NCI-H1105 treated with DMSO at 0.1 percent for 48 hours (cell line): ENCODE measurements around the gene LSM4.

Experiments
- DNase-seq: peaks from one replicate; lab custom pipeline; 2025; lab: John Stamatoyannopoulos, UW

Gene LSM4

GRCh38 chr19:18274781-18275356 lies 48.0 kb downstream of the LSM4 start:
- DNase-seq: no peak

- no peak for DNase-seq
Measured at GRCh38 chr19:18274219-18274780, 48.6 kb downstream of the LSM4 start, which contains the start of gene IQCN. Gene IQCN, minus strand, starts transcription at chr19:18274452. Its CDS starts 4,974 bp downstream, at chr19:18269478.

GRCh38 chr19:18273561-18274218 lies 49.2 kb downstream of the LSM4 start:
- no peak for DNase-seq

- DNase-seq: no peak
Measured at GRCh38 chr19:18271433-18271841, 51.4 kb downstream of the LSM4 start.

GRCh38 chr19:18270326-18270725 lies 52.5 kb downstream of the LSM4 start:
- no peak for DNase-seq

- no peak for DNase-seq
Measured at GRCh38 chr19:18269070-18269723, 53.7 kb downstream of the LSM4 start.

GRCh38 chr19:18266771-18267686 lies 55.8 kb downstream of the LSM4 start:
- no peak for DNase-seq

- no peak for DNase-seq
Measured at GRCh38 chr19:18265582-18265981, 57.3 kb downstream of the LSM4 start.

- DNase-seq: no peak
Measured at GRCh38 chr19:18264971-18265540, 57.8 kb downstream of the LSM4 start.

GRCh38 chr19:18264137-18264854 lies 58.6 kb downstream of the LSM4 start:
- DNase-seq: no peak

GRCh38 chr19:18263324-18264136 lies 59.3 kb downstream of the LSM4 start:
- no peak for DNase-seq

GRCh38 chr19:18262917-18263316 lies 60.0 kb downstream of the LSM4 start:
- no peak for DNase-seq

- no peak for DNase-seq
Measured at GRCh38 chr19:18262144-18262543, 60.7 kb downstream of the LSM4 start.

GRCh38 chr19:18261474-18261873 lies 61.4 kb downstream of the LSM4 start:
- no peak for DNase-seq

- no peak for DNase-seq
Measured at GRCh38 chr19:18259893-18260292, 63.0 kb downstream of the LSM4 start.

GRCh38 chr19:18257503-18258470 lies 65.1 kb downstream of the LSM4 start:
- no peak for DNase-seq
